H9 (cell line): ENCODE results near the gene LRP8. TPM values are rescaled to one million over a fixed set of nuclear protein-coding genes. Genes with fewer than 3 reads are reported as not detected.

Source experiments
- DNase-seq: peaks from one replicate; pipeline ENCODE4 v3.0.0-alpha.2; 2017
- H2AFZ ChIP-seq: one replicate; pipeline ENCODE4 v1.6.1; 2013; ENCODE audit warnings: mild to moderate bottlenecking, low read length, control low read depth, moderate library complexity
- H2AK5ac ChIP-seq: 2 replicates; pipeline ENCODE4 v1.6.1; 2013; ENCODE audit warnings: low read length, control low read depth, mixed read lengths; ENCODE audit not compliant: insufficient read length
- H2BK120ac ChIP-seq: one replicate; pipeline ENCODE4 v1.6.1; 2013; ENCODE audit warnings: low read depth, mild to moderate bottlenecking, low read length, control low read depth, inconsistent platforms; ENCODE audit not compliant: poor library complexity, severe bottlenecking
- H2BK12ac ChIP-seq: 2 replicates; pipeline ENCODE4 v1.6.1; 2013; ENCODE audit warnings: low read length, control low read depth, mixed read lengths, low read depth; ENCODE audit not compliant: insufficient read length
- H2BK15ac ChIP-seq: 2 replicates; pipeline ENCODE4 v1.6.1; 2013; ENCODE audit warnings: low read depth, low read length, control low read depth
- H2BK20ac ChIP-seq: one replicate; pipeline ENCODE4 v1.6.1; 2013; ENCODE audit warnings: low read depth, mild to moderate bottlenecking, low read length, control low read depth, inconsistent platforms; ENCODE audit not compliant: poor library complexity, severe bottlenecking
- H2BK5ac ChIP-seq: 2 replicates; pipeline ENCODE4 v1.6.1; 2013; ENCODE audit warnings: low read length, control low read depth, mixed read lengths; ENCODE audit not compliant: insufficient read length
- H3K14ac ChIP-seq: 2 replicates; pipeline ENCODE4 v1.6.1; 2013; ENCODE audit warnings: low read length, control low read depth; ENCODE audit not compliant: insufficient read depth
- H3K18ac ChIP-seq: 2 replicates; pipeline ENCODE4 v1.6.1; 2013; ENCODE audit warnings: low read depth, mild to moderate bottlenecking, mixed read lengths, low read length, control low read depth; ENCODE audit not compliant: insufficient read length
- H3K23ac ChIP-seq: 2 replicates; pipeline ENCODE4 v1.6.1; 2013; ENCODE audit warnings: low read length, control low read depth, mixed read lengths, low read depth; ENCODE audit not compliant: insufficient read length
- H3K23me2 ChIP-seq: 2 replicates; pipeline ENCODE4 v1.6.1; 2013; ENCODE audit warnings: low read depth, mild to moderate bottlenecking, mixed read lengths, low read length, control low read depth; ENCODE audit not compliant: insufficient read length, poor library complexity, severe bottlenecking
- H3K27ac ChIP-seq: 2 replicates; pipeline ENCODE4 v1.5.1; 2013; ENCODE audit warnings: low read length, control low read depth, mixed read lengths, low read depth; ENCODE audit not compliant: insufficient read length
- H3K27me3 ChIP-seq: 2 replicates; pipeline ENCODE4 v1.6.1; 2013; ENCODE audit warnings: low read length, control low read depth, inconsistent platforms; ENCODE audit not compliant: insufficient read depth
- H3K4ac ChIP-seq: 2 replicates; pipeline ENCODE4 v1.6.1; 2013; ENCODE audit warnings: low read depth, mild to moderate bottlenecking, control low read depth, inconsistent platforms, low read length, moderate library complexity
- H3K4me1 ChIP-seq: 2 replicates; pipeline ENCODE4 v1.6.1; 2013; ENCODE audit warnings: low read length, control low read depth, inconsistent platforms; ENCODE audit not compliant: insufficient read depth
- H3K4me2 ChIP-seq: 2 replicates; pipeline ENCODE4 v1.6.1; 2013; ENCODE audit warnings: low read length, control low read depth, mixed read lengths; ENCODE audit not compliant: insufficient read length, insufficient read depth
- H3K56ac ChIP-seq: 2 replicates; pipeline ENCODE4 v1.6.1; 2013; ENCODE audit warnings: low read depth, mild to moderate bottlenecking, mixed read lengths, low read length, control low read depth; ENCODE audit not compliant: insufficient read length
- H3K79me1 ChIP-seq: 2 replicates; pipeline ENCODE4 v1.6.1; 2013; ENCODE audit warnings: low read depth, mild to moderate bottlenecking, moderate library complexity, low read length, control low read depth, inconsistent platforms; ENCODE audit not compliant: insufficient read depth, poor library complexity, severe bottlenecking
- H3K79me2 ChIP-seq: 2 replicates; pipeline ENCODE4 v1.6.1; 2013; ENCODE audit warnings: low read length, control low read depth, inconsistent platforms; ENCODE audit not compliant: insufficient read depth
- H3K9ac ChIP-seq: 2 replicates; pipeline ENCODE4 v1.6.1; 2013; ENCODE audit warnings: low read length, control low read depth, mixed read lengths; ENCODE audit not compliant: insufficient read length; ENCODE audit errors: extremely low read depth
- H3K9me3 ChIP-seq: one replicate; pipeline ENCODE4 v1.6.1; 2013; ENCODE audit warnings: low read depth, low read length, inconsistent platforms; ENCODE audit not compliant: control insufficient read depth
- H3T11ph ChIP-seq: one replicate; pipeline ENCODE4 v1.6.1; 2013; ENCODE audit warnings: mild to moderate bottlenecking, low read length, control low read depth, inconsistent platforms
- H4K20me1 ChIP-seq: one replicate; pipeline ENCODE4 v1.6.1; 2013; ENCODE audit not compliant: control insufficient read depth, insufficient read length, insufficient read depth
- H4K5ac ChIP-seq: 2 replicates; pipeline ENCODE4 v1.6.1; 2013; ENCODE audit warnings: low read depth, mild to moderate bottlenecking, mixed read lengths, low read length, control low read depth; ENCODE audit not compliant: insufficient read length
- H4K8ac ChIP-seq: replicated peaks from 2 replicates; pipeline ENCODE4 v1.6.1; 2013; ENCODE audit warnings: low read length, control low read depth, mixed read lengths, low read depth; ENCODE audit not compliant: insufficient read length
- H4K91ac ChIP-seq: 2 replicates; pipeline ENCODE4 v1.6.1; 2013; ENCODE audit warnings: low read depth, mild to moderate bottlenecking, moderate library complexity, mixed read lengths, low read length, control low read depth; ENCODE audit not compliant: insufficient read length
- H3K27ac Mint-ChIP-seq, 3 experiments: 2 replicates in 2 of 3; 3 replicates in 1 of 3; pipeline ENCODE4 v1.8.0; 2020 to 2021; ENCODE audit warnings: mixed read lengths in 3 of 3, mild to moderate bottlenecking in 1 of 3, moderate library complexity in 1 of 3
- H3K27me3 Mint-ChIP-seq: 2 replicates; pipeline ENCODE4 v1.8.0; 2021; ENCODE audit warnings: low read depth, mild to moderate bottlenecking, moderate library complexity, mixed read lengths
- H3K36me3 Mint-ChIP-seq, 3 experiments: 2 replicates in 2 of 3; 3 replicates in 1 of 3; pipeline ENCODE4 v1.8.0; 2020 to 2021; ENCODE audit warnings: low read depth in 3 of 3, mixed read lengths in 3 of 3; ENCODE audit not compliant: insufficient read depth in 1 of 3
- H3K4me1 Mint-ChIP-seq, 2 experiments: 2 replicates each; pipeline ENCODE4 v1.8.0; 2020; ENCODE audit warnings: mixed read lengths in 2 of 2
- H3K4me3 Mint-ChIP-seq, 2 experiments: 2 replicates in 1 of 2; 3 replicates in 1 of 2; pipeline ENCODE4 v1.8.0; 2020 to 2021; ENCODE audit warnings: mild to moderate bottlenecking in 2 of 2, mixed read lengths in 2 of 2, moderate library complexity in 1 of 2
- H3K9me3 Mint-ChIP-seq, 2 experiments: 2 replicates in 1 of 2; 3 replicates in 1 of 2; pipeline ENCODE4 v1.8.0; 2020; ENCODE audit warnings: mild to moderate bottlenecking in 2 of 2, mixed read lengths in 2 of 2, moderate library complexity in 1 of 2
- WGBS: extraction: QIAGEN DNeasy Blood & Tissue Kit; methylation state at CpG from one replicate; pipeline ENCODE4 v1.1.7; 2013; ENCODE audit warnings: missing lambda C conversion rate, low lambda C conversion rate, mixed read lengths; ENCODE audit not compliant: insufficient read length; ENCODE audit errors: extremely low coverage; 5-methylcytosine and 5-hydroxymethylcytosine counted together
- total RNA-seq: library from RNA; stranded (reverse); gene quantifications from 2 replicates; pipeline ENCODE4 v1.2.1, GENCODE V29; 2021
- TF ChIP-seq, protein P1 (sequence below): fragments of 200-600 bp; sonication (generic); conservative IDR thresholded peaks from 3 replicates; pipeline ENCODE4 v1.8.0; 2021; ENCODE audit warnings: antibody characterized with exemption, mild to moderate bottlenecking

Gene LRP8
- total RNA-seq, 1 experiment from 2014 or later, result 78.6 TPM

DNA sequence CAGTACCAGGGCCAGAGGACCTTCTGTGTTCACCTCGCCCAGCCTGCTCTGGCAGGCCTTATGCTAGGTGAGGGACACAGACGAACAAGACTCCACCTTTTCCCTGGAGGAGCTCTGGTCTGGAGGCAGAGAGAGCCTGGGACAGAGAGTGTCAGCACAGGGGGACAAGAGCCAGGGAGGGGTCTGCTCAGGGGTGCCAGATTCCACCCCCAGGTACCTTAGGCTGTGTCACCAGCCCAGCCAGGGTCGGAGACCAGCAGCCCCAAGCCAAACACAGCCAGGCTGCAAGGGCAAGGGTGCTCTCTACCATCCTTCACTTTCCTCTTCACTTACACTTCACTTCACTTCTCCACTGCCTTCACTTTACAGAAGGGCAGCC is 4.3 kb upstream of the LRP8 start:
- Histone ChIP-seq H2BK20ac (no peak overlapping the region), H3K56ac (no peak overlapping the region), H3K4ac (no peak overlapping the region), H3K27ac (no peak overlapping the region), H4K20me1 (no peaks in the 10 kb centered on the region), H3K79me1 (no peaks in the 10 kb centered on the region), H2BK12ac (no peak overlapping the region), H3K9ac (no peak overlapping the region), H2BK15ac (no peak overlapping the region), H4K8ac (no peak overlapping the region), H3K23ac (no peak overlapping the region), H2BK120ac (no peak overlapping the region), H3K4me1 (no peaks in the 10 kb centered on the region), H3K4me2 (no peak overlapping the region), H2AK5ac (no peak overlapping the region), H4K91ac (no peak overlapping the region), H3K27me3 (no peaks in the 10 kb centered on the region), H3T11ph (no peak overlapping the region), H2AFZ (no peak overlapping the region), H3K14ac (no peak overlapping the region), H2BK5ac (no peak overlapping the region), H3K18ac (no peak overlapping the region), H3K9me3 (no peaks in the 10 kb centered on the region), H4K5ac (no peak overlapping the region), H3K23me2 (peaks cover 6% of the 10 kb centered on the region), H3K79me2 (no peaks in the 10 kb centered on the region)
- Mint-ChIP-seq H3K36me3 (peaks cover 0 to 2% (median 0%) of the 10 kb centered on the region in 3 experiments; a peak in 2 of 7 replicates), H3K27me3 (peaks cover 8% of the 10 kb centered on the region), H3K9me3 (0 out of 5 replicates have a peak, but pooled peaks cover 0 to under 1% of the 10 kb centered on the region in 2 experiments), H3K27ac (no peak overlapping the region; a peak in 1 of 7 replicates), H3K4me1 (peaks cover 5 to 6% of the 10 kb centered on the region in 2 experiments; a peak in 3 of 4 replicates), H3K4me3 (no peak overlapping the region)
- no CpG with 5 or more reads among the region's 3 CpGs for WGBS
- TF ChIP-seq, protein P1, sequence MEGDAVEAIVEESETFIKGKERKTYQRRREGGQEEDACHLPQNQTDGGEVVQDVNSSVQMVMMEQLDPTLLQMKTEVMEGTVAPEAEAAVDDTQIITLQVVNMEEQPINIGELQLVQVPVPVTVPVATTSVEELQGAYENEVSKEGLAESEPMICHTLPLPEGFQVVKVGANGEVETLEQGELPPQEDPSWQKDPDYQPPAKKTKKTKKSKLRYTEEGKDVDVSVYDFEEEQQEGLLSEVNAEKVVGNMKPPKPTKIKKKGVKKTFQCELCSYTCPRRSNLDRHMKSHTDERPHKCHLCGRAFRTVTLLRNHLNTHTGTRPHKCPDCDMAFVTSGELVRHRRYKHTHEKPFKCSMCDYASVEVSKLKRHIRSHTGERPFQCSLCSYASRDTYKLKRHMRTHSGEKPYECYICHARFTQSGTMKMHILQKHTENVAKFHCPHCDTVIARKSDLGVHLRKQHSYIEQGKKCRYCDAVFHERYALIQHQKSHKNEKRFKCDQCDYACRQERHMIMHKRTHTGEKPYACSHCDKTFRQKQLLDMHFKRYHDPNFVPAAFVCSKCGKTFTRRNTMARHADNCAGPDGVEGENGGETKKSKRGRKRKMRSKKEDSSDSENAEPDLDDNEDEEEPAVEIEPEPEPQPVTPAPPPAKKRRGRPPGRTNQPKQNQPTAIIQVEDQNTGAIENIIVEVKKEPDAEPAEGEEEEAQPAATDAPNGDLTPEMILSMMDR, result no peak
- DNase-seq, result no peak
